ENCODE results near the gene NIPAL1. TPM values are rescaled to one million over a fixed set of nuclear protein-coding genes. Genes with fewer than 3 reads are reported as not detected.
"Not testable (repeated sequence)": the region's sequence is repeated elsewhere in the genome, so short reads cannot be mapped to it uniquely, and the experiment has no call there.

NIPAL1 gene
- not detected in 2 replicates for polyA plus RNA-seq (2014; cell fraction: cytosol; rRNA removed)
- not detected in 2 replicates for polyA plus RNA-seq (2014; cell fraction: nucleus; rRNA removed)

GRCh38 chr4:48016141-48017107 is at the start of gene NIPAL1, which contains the start of gene CNGA1:
Gene NIPAL1 (plus strand): TSS chr4:48016772. CDS start chr4:48016840, 68 bp downstream.
Gene CNGA1 (minus strand): TSS chr4:48016681. CDS start chr4:47952689, 63,992 bp downstream.
- peak; percentile 61 for DNase-seq (ENCODE audit: low spot score)

GRCh38 chr4:47968847-47969246 is 47.7 kb upstream of the NIPAL1 start:
- DNase-seq (ENCODE audit: low spot score) = no peak

GRCh38 chr4:47972181-47972580 is 44.4 kb upstream of the NIPAL1 start:
- no peak for DNase-seq (ENCODE audit: low spot score)

- DNase-seq (ENCODE audit: low spot score) = no peak
Measured at GRCh38 chr4:47972721-47973120, 43.9 kb upstream of the NIPAL1 start.

- DNase-seq (ENCODE audit: low spot score) = no peak
Measured at GRCh38 chr4:47974566-47974965, 42.0 kb upstream of the NIPAL1 start.

GRCh38 chr4:47990145-47990544 is 26.4 kb upstream of the NIPAL1 start:
- no peak for DNase-seq (ENCODE audit: low spot score)

- not testable (repeated sequence) for DNase-seq (ENCODE audit: low spot score)
Measured at GRCh38 chr4:47992475-47992874, 24.1 kb upstream of the NIPAL1 start.

GRCh38 chr4:47996021-47996420 is 20.6 kb upstream of the NIPAL1 start:
- no peak for DNase-seq (ENCODE audit: low spot score)

- no peak for DNase-seq (ENCODE audit: low spot score)
Measured at GRCh38 chr4:48002267-48002666, 14.3 kb upstream of the NIPAL1 start.

- DNase-seq (ENCODE audit: low spot score) = not testable (repeated sequence)
Measured at GRCh38 chr4:48003568-48003967, 13.0 kb upstream of the NIPAL1 start.

GRCh38 chr4:48005781-48006180 is 10.8 kb upstream of the NIPAL1 start:
- DNase-seq (ENCODE audit: low spot score) = no peak

- no peak for DNase-seq (ENCODE audit: low spot score)
Measured at GRCh38 chr4:48008021-48008596, 8.5 kb upstream of the NIPAL1 start.

- DNase-seq (ENCODE audit: low spot score) = not testable (repeated sequence)
Measured at GRCh38 chr4:48010906-48011305, 5.7 kb upstream of the NIPAL1 start.

GRCh38 chr4:48011722-48012121 is 4.8 kb upstream of the NIPAL1 start:
- no peak for DNase-seq (ENCODE audit: low spot score)

GRCh38 chr4:48012824-48013223 is 3.7 kb upstream of the NIPAL1 start:
- no peak for DNase-seq (ENCODE audit: low spot score)

GRCh38 chr4:48015216-48015615 is 1.4 kb upstream of the NIPAL1 start:
- DNase-seq (ENCODE audit: low spot score) = no peak

- DNase-seq (ENCODE audit: low spot score) = no peak
Measured at GRCh38 chr4:48015678-48016077, 894 bp upstream of the NIPAL1 start.

GRCh38 chr4:48017108-48017571 is 568 bp downstream of the NIPAL1 start:
- no peak for DNase-seq (ENCODE audit: low spot score)

GRCh38 chr4:48018112-48018511 is 1.5 kb downstream of the NIPAL1 start:
- DNase-seq (ENCODE audit: low spot score) = no peak

GRCh38 chr4:48021100-48021499 is 4.5 kb downstream of the NIPAL1 start:
- DNase-seq (ENCODE audit: low spot score) = no peak

GRCh38 chr4:48022192-48022799 is 5.7 kb downstream of the NIPAL1 start:
- no peak for DNase-seq (ENCODE audit: low spot score)

GRCh38 chr4:48024522-48024921 is 8.0 kb downstream of the NIPAL1 start:
- no peak for DNase-seq (ENCODE audit: low spot score)
